Fibroblast of lung (primary cell): ENCODE data around the gene THBS4. TPM values are rescaled to one million over a fixed set of nuclear protein-coding genes. Genes with fewer than 3 reads are reported as not detected.
A peak's percentile ranks its signal among the peaks of the same experiment; 100 is the strongest.

Source experiments
- DNase-seq, 2 donors: peaks; one replicate each; pipeline versions ENCODE4 v3.0.0 to v3.0.0-alpha.2; 2010; ENCODE audit warnings: low read depth in 2 of 2
- H2AFZ ChIP-seq: 2 replicates; pipeline ENCODE4 v1.5.1; 2012; ENCODE audit warnings: low read length, control low read depth, inconsistent platforms
- H3K27ac ChIP-seq: 2 replicates; pipeline ENCODE4 v1.5.1; 2011; ENCODE audit warnings: low read length, control low read depth; ENCODE audit not compliant: insufficient read depth
- H3K27me3 ChIP-seq: 2 replicates; pipeline ENCODE4 v1.5.1; 2011; ENCODE audit warnings: mild to moderate bottlenecking, low read length; ENCODE audit not compliant: control insufficient read depth, insufficient read depth
- H3K36me3 ChIP-seq: 2 replicates; pipeline ENCODE4 v1.5.1; 2011; ENCODE audit warnings: low read length; ENCODE audit not compliant: control insufficient read depth, insufficient read depth
- H3K4me1 ChIP-seq: 2 replicates; pipeline ENCODE4 v1.5.1; 2011; ENCODE audit warnings: low read length; ENCODE audit not compliant: control insufficient read depth, insufficient read depth; ENCODE audit errors: extremely low read depth
- H3K4me2 ChIP-seq: 2 replicates; pipeline ENCODE4 v1.5.1; 2011; ENCODE audit warnings: low read length, control low read depth; ENCODE audit not compliant: insufficient read depth; ENCODE audit errors: extremely low read depth
- H3K4me3 ChIP-seq, 4 experiments: fragments of 200-600 bp in 1 of 4; sonication (generic) in 1 of 4; replicated peaks in 1 of 4; 2 replicates each; pipeline ENCODE4 v1.5.1; 2011 to 2016; ENCODE audit warnings: low read length in 4 of 4, low read depth in 3 of 4, mild to moderate bottlenecking in 3 of 4, control low read depth in 2 of 4, inconsistent platforms in 1 of 4, mixed read lengths in 1 of 4; ENCODE audit not compliant: insufficient read depth in 1 of 4; ENCODE audit errors: control extremely low read depth in 1 of 4
- H3K79me2 ChIP-seq: 2 replicates; pipeline ENCODE4 v1.5.1; 2012; ENCODE audit warnings: mild to moderate bottlenecking, low read length, inconsistent platforms; ENCODE audit not compliant: control insufficient read depth, insufficient read depth
- H3K9ac ChIP-seq: 2 replicates; pipeline ENCODE4 v1.5.1; 2011; ENCODE audit warnings: mild to moderate bottlenecking, low read length, control low read depth; ENCODE audit not compliant: insufficient read depth
- H3K9me3 ChIP-seq: 2 replicates; pipeline ENCODE4 v1.5.1; 2012; ENCODE audit warnings: low read depth, low read length; ENCODE audit not compliant: control insufficient read depth, insufficient read depth
- H4K20me1 ChIP-seq: 2 replicates; pipeline ENCODE4 v1.5.1; 2011; ENCODE audit warnings: low read length; ENCODE audit not compliant: control insufficient read depth, insufficient read depth; ENCODE audit errors: extremely low read depth
- CTCF ChIP-seq, 2 donors: IDR thresholded peaks in 1 of 2; conservative IDR thresholded peaks in 1 of 2; 1 replicate in 1 of 2; 2 replicates in 1 of 2; pipeline ENCODE4 v1.5.1; 2011 to 2012; ENCODE audit warnings: low read length in 2 of 2, control low read depth in 1 of 2, inconsistent platforms in 1 of 2, low read depth in 1 of 2, mild to moderate bottlenecking in 1 of 2
- EZH2 ChIP-seq: IDR thresholded peaks from 2 replicates; pipeline ENCODE4 v1.5.1; 2012; ENCODE audit warnings: low read length, control low read depth, mild to moderate bottlenecking; ENCODE audit errors: missing control alignments
- polyA plus RNA-seq, 2 donors: library from polyadenylated mRNA; depleted of rRNA in 1 of 2; stranded (reverse) in 1 of 2; unstranded in 1 of 2; fragments of >200 nt; gene quantifications; 2 replicates each; pipeline ENCODE4 v1.2.1, GENCODE V29; 2011 to 2012; ENCODE audit warnings: missing spikeins in 1 of 2
- total RNA-seq: library from RNA; depleted of rRNA; stranded (reverse); fragments of >200 nt; gene quantifications from 2 replicates; pipeline ENCODE4 v1.2.1, GENCODE V29; 2014

Gene THBS4
- total and polyA plus RNA-seq, 2 donors (not counting 1 experiment from before 2014, with no cell fraction given), result 0.11 to 1.5 TPM

- Histone ChIP-seq H2AFZ (no peak overlapping the region), H3K4me3 (no peak overlapping the region), H3K4me2 (no peak overlapping the region), H3K36me3 (no peaks in the 10 kb centered on the region), H3K27me3 (no peaks in the 10 kb centered on the region), H3K27ac (no peak overlapping the region), H3K79me2 (no peaks in the 10 kb centered on the region), H3K9ac (no peak overlapping the region), H4K20me1 (no peaks in the 10 kb centered on the region), H3K4me1 (no peaks in the 10 kb centered on the region), H3K9me3 (no peaks in the 10 kb centered on the region)
- no peak for DNase-seq
- no peak for TF ChIP-seq CTCF (conservative IDR thresholded peaks at IDR 0.05 in 1 of 2, IDR thresholded peaks at IDR 0.05 in 1 of 2; ENCODE audit: low read depth in 1 of 2, low read length in 2 of 2)
- no peak for TF ChIP-seq EZH2
Observed at GRCh38 chr5:80077051-80077714, 42.0 kb downstream of the THBS4 start.

DNA sequence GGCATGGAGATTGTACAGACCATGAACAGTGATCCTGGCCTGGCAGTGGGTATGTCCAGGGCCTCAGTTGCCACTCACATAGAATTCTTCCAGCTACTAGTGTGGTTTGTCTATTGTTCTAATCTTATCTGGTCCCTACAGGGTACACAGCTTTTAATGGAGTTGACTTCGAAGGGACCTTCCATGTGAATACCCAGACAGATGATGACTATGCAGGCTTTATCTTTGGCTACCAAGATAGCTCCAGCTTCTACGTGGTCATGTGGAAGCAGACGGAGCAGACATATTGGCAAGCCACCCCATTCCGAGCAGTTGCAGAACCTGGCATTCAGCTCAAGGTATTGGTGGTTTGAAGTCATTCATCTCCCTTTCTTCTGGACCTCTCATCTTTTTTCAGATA lies 43.8 kb downstream of the THBS4 start:
- no peak overlapping the region for H3K4me2 ChIP-seq

GRCh38 chr5:80082281-80082680 lies 47.1 kb downstream of the THBS4 start:
- no peak overlapping the region for H3K4me3 ChIP-seq
- no peaks in the 10 kb centered on the region for H3K79me2 ChIP-seq
- H2AFZ ChIP-seq, result peak overlapping the region; percentile 2
- H3K27ac ChIP-seq, result no peak overlapping the region
- no peak for TF ChIP-seq EZH2
- no peak for TF ChIP-seq CTCF (conservative IDR thresholded peaks at IDR 0.05 in 1 of 2, IDR thresholded peaks at IDR 0.05 in 1 of 2; ENCODE audit: low read depth in 1 of 2, low read length in 2 of 2)
- no peaks in the 10 kb centered on the region for H3K4me1 ChIP-seq
- H3K9me3 ChIP-seq, result no peaks in the 10 kb centered on the region
- H3K4me2 ChIP-seq, result no peak overlapping the region
- no peak for DNase-seq
- no peaks in the 10 kb centered on the region for H4K20me1 ChIP-seq
- no peaks in the 10 kb centered on the region for H3K36me3 ChIP-seq
- H3K9ac ChIP-seq, result no peak overlapping the region
- H3K27me3 ChIP-seq, result no peaks in the 10 kb centered on the region

More for the DNA sequence above, 43.8 kb downstream of the THBS4 start:
- no peak for DNase-seq
- no peak overlapping the region for H3K4me3 ChIP-seq
- H3K79me2 ChIP-seq, result no peaks in the 10 kb centered on the region
- H4K20me1 ChIP-seq, result no peaks in the 10 kb centered on the region
- no peak overlapping the region for H3K9ac ChIP-seq
- H3K4me1 ChIP-seq, result no peaks in the 10 kb centered on the region
- H3K27ac ChIP-seq, result no peak overlapping the region
- no peaks in the 10 kb centered on the region for H3K36me3 ChIP-seq
- H2AFZ ChIP-seq, result no peak overlapping the region
- no peak for TF ChIP-seq CTCF (conservative IDR thresholded peaks at IDR 0.05 in 1 of 2, IDR thresholded peaks at IDR 0.05 in 1 of 2; ENCODE audit: low read depth in 1 of 2, low read length in 2 of 2)
- no peak for TF ChIP-seq EZH2
- H3K9me3 ChIP-seq, result no peaks in the 10 kb centered on the region
- H3K27me3 ChIP-seq, result no peaks in the 10 kb centered on the region
